GM21619 (cell line): ENCODE results near the gene MAP3K21.

Experiments
- ATAC-seq: cut with Tn5 transposase; IDR thresholded peaks from one replicate; pipeline ENCODE4 v1.9.1; 2021; ENCODE audit not compliant: unreplicated experiment

The MAP3K21 gene

GRCh38 chr1:233327651-233328141 is at the start of gene MAP3K21:
TSS of gene MAP3K21 (plus strand) at chr1:233327724. CDS start at chr1:233328029, 305 bp downstream.
- ATAC-seq: peak; percentile 46

- ATAC-seq: no peak
These were observed 48.9 kb upstream of the MAP3K21 start for GRCh38 chr1:233278631-233279030.

GRCh38 chr1:233279971-233280370 is 47.6 kb upstream of the MAP3K21 start:
- no peak for ATAC-seq

- peak; percentile 97 for ATAC-seq
These were observed 45.6 kb upstream of the MAP3K21 start for GRCh38 chr1:233281711-233282581.

GRCh38 chr1:233282582-233282886 is 45.0 kb upstream of the MAP3K21 start:
- ATAC-seq: no peak

- ATAC-seq: no peak
These were observed 37.8 kb upstream of the MAP3K21 start for GRCh38 chr1:233289676-233290075.

GRCh38 chr1:233290396-233291034 is 37.0 kb upstream of the MAP3K21 start:
- no peak for ATAC-seq

GRCh38 chr1:233293556-233294446 is 33.7 kb upstream of the MAP3K21 start:
- no peak for ATAC-seq

- peak; percentile 47 for ATAC-seq
These were observed 32.6 kb upstream of the MAP3K21 start for GRCh38 chr1:233294913-233295236.

- peak; percentile 96 for ATAC-seq
These were observed 32.1 kb upstream of the MAP3K21 start, which contains the start of gene PCNX2 for GRCh38 chr1:233295237-233295974. TSS of gene PCNX2 (minus strand) at chr1:233295725. CDS start at chr1:233295478, 247 bp downstream.

- no peak for ATAC-seq
These were observed 31.6 kb upstream of the MAP3K21 start for GRCh38 chr1:233295975-233296322.

- no peak for ATAC-seq
These were observed 28.1 kb upstream of the MAP3K21 start for GRCh38 chr1:233299450-233299849.

GRCh38 chr1:233300326-233300725 is 27.2 kb upstream of the MAP3K21 start:
- ATAC-seq: no peak

GRCh38 chr1:233304489-233305102 is 22.9 kb upstream of the MAP3K21 start:
- no peak for ATAC-seq

GRCh38 chr1:233313434-233314155 is 13.9 kb upstream of the MAP3K21 start:
- no peak for ATAC-seq

GRCh38 chr1:233315718-233316301 is 11.7 kb upstream of the MAP3K21 start:
- ATAC-seq: no peak

GRCh38 chr1:233316473-233316872 is 11.1 kb upstream of the MAP3K21 start:
- ATAC-seq: no peak

- no peak for ATAC-seq
These were observed 8.3 kb upstream of the MAP3K21 start for GRCh38 chr1:233319272-233319671.

- no peak for ATAC-seq
These were observed 7.5 kb upstream of the MAP3K21 start for GRCh38 chr1:233320023-233320422.
